ENCODE results near the gene TICRR.

Gene TICRR

GRCh38 chr15:89672221-89673164 lies 97.2 kb downstream of the TICRR start:
- peak; percentile 51 for DNase-seq

- DNase-seq: no peak
Observed at GRCh38 chr15:89673165-89673512, 97.9 kb downstream of the TICRR start.

- no peak for DNase-seq
Observed at GRCh38 chr15:89674526-89674925, 99.3 kb downstream of the TICRR start.

- no peak for DNase-seq
Observed at GRCh38 chr15:89675606-89676005, 100.3 kb downstream of the TICRR start.

- DNase-seq: no peak
Observed at GRCh38 chr15:89677381-89677780, 102.1 kb downstream of the TICRR start.

All from fibroblast of skin of scalp (primary cell).